SU-DHL-6 (cell line): ENCODE measurements around the gene RHOT1.

Experiments
- H2AFZ ChIP-seq: fragments of 200-600 bp; sonication (generic); 2 replicates; pipeline ENCODE4 v1.6.1; 2014; ENCODE audit warnings: low read depth, mild to moderate bottlenecking, moderate library complexity, mixed read lengths, antibody characterized with exemption, low read length; ENCODE audit not compliant: severe bottlenecking
- H3F3A ChIP-seq: fragments of 200-600 bp; shearing (Covaris generic); 2 replicates; pipeline ENCODE4 v1.6.0; 2016; ENCODE audit warnings: antibody characterized with exemption, mild to moderate bottlenecking; ENCODE audit not compliant: insufficient read depth
- H3K27ac ChIP-seq: fragments of 200-600 bp; sonication (generic); 2 replicates; pipeline ENCODE4 v1.5.1; 2016; ENCODE audit warnings: low read depth, mild to moderate bottlenecking, low read length, moderate library complexity, mixed read lengths
- H3K27me3 ChIP-seq: fragments of 200-600 bp; sonication (generic), shearing (Covaris generic); 2 replicates; pipeline ENCODE4 v1.6.0; 2014; ENCODE audit warnings: mild to moderate bottlenecking, low read length
- H3K36me3 ChIP-seq: fragments of 200-600 bp; sonication (generic); 2 replicates; pipeline ENCODE4 v1.6.1; 2014; ENCODE audit warnings: mild to moderate bottlenecking, low read length, mixed read lengths
- H3K4me2 ChIP-seq: fragments of 300-600, 200-600 bp; shearing (Covaris generic), sonication (generic); 2 replicates; pipeline ENCODE4 v1.6.0; 2014; ENCODE audit warnings: low read length, low read depth, mild to moderate bottlenecking; ENCODE audit not compliant: poor library complexity, severe bottlenecking
- H3K4me3 ChIP-seq: fragments of 200-600 bp; sonication (generic); 2 replicates; pipeline ENCODE4 v1.5.1; 2014; ENCODE audit warnings: antibody characterized with exemption, low read length, mild to moderate bottlenecking, mixed read lengths; ENCODE audit not compliant: insufficient read depth, poor library complexity, severe bottlenecking
- H3K79me2 ChIP-seq: fragments of 200-600 bp; sonication (generic); 2 replicates; pipeline ENCODE4 v1.6.1; 2014; ENCODE audit warnings: mild to moderate bottlenecking, low read length, moderate library complexity; ENCODE audit not compliant: insufficient read depth
- H3K9ac ChIP-seq: fragments of 200-600 bp; sonication (generic); 2 replicates; pipeline ENCODE4 v1.7.0; 2014; ENCODE audit warnings: mild to moderate bottlenecking, low read length
- H3K9me2 ChIP-seq: fragments of 200-600 bp; sonication (generic); replicated peaks from 2 replicates; pipeline ENCODE4 v1.6.1; 2014; ENCODE audit warnings: low read length; ENCODE audit not compliant: insufficient read depth
- H3K9me3 ChIP-seq: fragments of 200-600 bp; sonication (generic); 2 replicates; pipeline ENCODE4 v1.6.1; 2014; ENCODE audit warnings: low read length, mixed read lengths; ENCODE audit not compliant: insufficient read depth
- H4K20me1 ChIP-seq: fragments of 200-600 bp; sonication (generic); 2 replicates; pipeline ENCODE4 v1.6.1; 2014; ENCODE audit warnings: low read depth, mild to moderate bottlenecking, antibody characterized with exemption, low read length, moderate library complexity, mixed read lengths
- CTCF ChIP-seq: fragments of 200-600 bp; sonication (generic); IDR thresholded peaks from one replicate; pipeline ENCODE4 v1.5.1; 2017; ENCODE audit warnings: antibody characterized with exemption, mild to moderate bottlenecking, low read length, moderate library complexity; ENCODE audit not compliant: insufficient read depth, poor library complexity, severe bottlenecking
- EZH2phosphoT487 ChIP-seq: fragments of 200-600 bp; sonication (generic), shearing (Covaris generic); conservative IDR thresholded peaks from 2 replicates; pipeline ENCODE4 v1.6.1; 2018; ENCODE audit warnings: mild to moderate bottlenecking, antibody characterized with exemption, low read length, moderate library complexity, mixed read lengths

RHOT1 gene

GRCh38 chr17:32159586-32160438 is 17.5 kb downstream of the RHOT1 start:
- Histone ChIP-seq H3K4me2 (no peak overlapping the region), H3K9me2 (no peaks in the 10 kb centered on the region), H3K79me2 (peaks cover 4% of the 10 kb centered on the region; the same call in 1 of the 2 replicates), H3K36me3 (no peaks in the 10 kb centered on the region), H3K27ac (no peak overlapping the region), H2AFZ (no peak overlapping the region), H3K9me3 (no peaks in the 10 kb centered on the region), H3K9ac (no peak overlapping the region), H3F3A (no peaks in the 10 kb centered on the region), H4K20me1 (no peaks in the 10 kb centered on the region), H3K4me3 (no peak overlapping the region), H3K27me3 (no peaks in the 10 kb centered on the region)
- TF ChIP-seq CTCF = no peak
- TF ChIP-seq EZH2phosphoT487 = no peak

DNA sequence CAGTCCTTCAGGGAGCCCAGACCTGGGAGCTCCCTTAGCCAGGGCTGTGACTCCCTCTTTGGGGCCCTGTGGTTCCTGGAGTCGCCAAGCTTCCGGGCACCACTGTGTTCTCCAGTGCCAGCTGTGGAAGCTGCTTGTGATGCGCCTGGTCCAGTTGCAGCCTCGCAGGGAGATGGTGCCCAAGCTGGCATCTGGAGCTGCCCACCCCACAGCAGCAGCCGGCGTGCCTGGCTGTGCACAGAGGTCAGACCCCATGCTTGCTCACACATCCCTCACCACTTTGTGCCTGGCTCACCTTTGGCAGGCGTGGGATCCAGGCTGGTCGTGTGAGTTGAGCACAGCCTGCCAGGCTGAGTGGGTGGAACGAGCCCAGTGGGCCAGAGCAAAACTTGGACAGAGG is 18.2 kb downstream of the RHOT1 start:
- H3K9me2 ChIP-seq = no peaks in the 10 kb centered on the region
- H3K36me3 ChIP-seq = no peaks in the 10 kb centered on the region
- no peaks in the 10 kb centered on the region for H3F3A ChIP-seq
- no peak overlapping the region for H3K9ac ChIP-seq
- H4K20me1 ChIP-seq = no peaks in the 10 kb centered on the region
- no peak overlapping the region for H3K4me3 ChIP-seq
- peaks cover 4% of the 10 kb centered on the region; the same call in 1 of the 2 replicates for H3K79me2 ChIP-seq
- H2AFZ ChIP-seq = no peak overlapping the region
- H3K27ac ChIP-seq = no peak overlapping the region
- no peaks in the 10 kb centered on the region for H3K27me3 ChIP-seq
- H3K9me3 ChIP-seq = no peaks in the 10 kb centered on the region
- no peak for TF ChIP-seq EZH2phosphoT487
- no peak for TF ChIP-seq CTCF
- no peak overlapping the region for H3K4me2 ChIP-seq

GRCh38 chr17:32161029-32161428 is 18.7 kb downstream of the RHOT1 start:
- H3K4me2 ChIP-seq = no peak overlapping the region
- H3K27ac ChIP-seq = no peak overlapping the region
- H3K9ac ChIP-seq = no peak overlapping the region
- H3F3A ChIP-seq = no peaks in the 10 kb centered on the region
- no peaks in the 10 kb centered on the region for H3K36me3 ChIP-seq
- H3K79me2 ChIP-seq = peaks cover 4% of the 10 kb centered on the region; the same call in 1 of the 2 replicates
- H3K4me3 ChIP-seq = no peak overlapping the region
- no peaks in the 10 kb centered on the region for H3K27me3 ChIP-seq
- H3K9me3 ChIP-seq = no peaks in the 10 kb centered on the region
- no peak overlapping the region for H2AFZ ChIP-seq
- TF ChIP-seq CTCF (no peak), EZH2phosphoT487 (no peak)
- H3K9me2 ChIP-seq = no peaks in the 10 kb centered on the region
- H4K20me1 ChIP-seq = no peaks in the 10 kb centered on the region
